Measurements from ENCODE around the gene MAP4K3. TPM values are rescaled to one million over a fixed set of nuclear protein-coding genes. Genes with fewer than 3 reads are reported as not detected.

MAP4K3 gene
- total and polyA plus RNA-seq, 2 of the 4 experiments (the other 2 are of a cell fraction) = 13.2 to 32.6 TPM

GRCh38 chr2:39289609-39290008, 147.5 kb downstream of the MAP4K3 start:
- H3K27me3 ChIP-seq (ENCODE audit: control insufficient read depth, insufficient read depth, low read length) = no peaks in the 10 kb centered on the region
- peaks cover 38% of the 10 kb centered on the region for H3K36me3 ChIP-seq (ENCODE audit: control insufficient read depth, insufficient read depth, low read length)
- CTCF ChIA-PET = interaction anchor here (0.7 kb wide), 1 partner anchor 178 kb away, joined by 3 read pairs; no protein-coding TSS in a partner anchor
- H3K56ac ChIP-seq (ENCODE audit: extremely low read depth, insufficient read depth, low read length) = no peak overlapping the region
- H3K4ac ChIP-seq (ENCODE audit: low read depth, low read length) = no peak overlapping the region
- H4K5ac ChIP-seq (ENCODE audit: low read depth, low read length) = no peak overlapping the region
- H4K91ac ChIP-seq (ENCODE audit: insufficient read depth, low read depth, low read length) = no peak overlapping the region
- ATAC-seq (ENCODE audit: low read depth) = no peak
- H2AK5ac ChIP-seq (ENCODE audit: low read depth, low read length) = no peak overlapping the region
- peak; percentile 26 for DNase-seq
- H4K8ac ChIP-seq (ENCODE audit: low read depth in 2 of 2, low read length in 2 of 2) = no peak overlapping the region
- POLR2A ChIA-PET (ENCODE audit: unreplicated experiment) = no interaction called here
- no peak overlapping the region for H3K23ac ChIP-seq (ENCODE audit: low read depth, low read length)
- in situ Hi-C loops (cut with MboI; ENCODE audit: low sequenced_read_pairs) = no loop called here
- BruUV-seq (replicated peaks) = no TSS peak
- H4K20me1 ChIP-seq (ENCODE audit: insufficient read depth, low read length) = no peaks in the 10 kb centered on the region
- no peak overlapping the region for H3K14ac ChIP-seq (replicated peaks; ENCODE audit: low read depth, low read length)
- intact Hi-C loops (cut with micrococcal nuclease) = loop anchor here (10.0 kb wide), 1 partner anchor 405 kb away; no protein-coding TSS in a partner anchor
- H3K4me1 ChIP-seq (ENCODE audit: control insufficient read depth, insufficient read depth, low read length) = 0 out of 2 replicates have a peak, but pooled peaks cover 2% of the 10 kb centered on the region
- no peak overlapping the region for H3K27ac ChIP-seq (ENCODE audit: insufficient read depth, low read length)
- H3K4me3 ChIP-seq (ENCODE audit: insufficient read depth, low read depth, low read length) = no peak overlapping the region
- H3K79me1 ChIP-seq (ENCODE audit: low read depth in 1 of 2, low read length in 2 of 2) = peaks cover 8 to 14% of the 10 kb centered on the region in 2 experiments; a peak in 2 of 4 replicates
- no peak overlapping the region for H3K18ac ChIP-seq (ENCODE audit: low read depth, low read length)
- H2BK20ac ChIP-seq (ENCODE audit: low read depth, low read length) = no peak overlapping the region
- no peak overlapping the region for H3K4me2 ChIP-seq (ENCODE audit: low read depth, low read length)
- no peak overlapping the region for H2BK15ac ChIP-seq (ENCODE audit: low read depth, low read length)
- TF ChIP-seq BHLHE40 (IDR thresholded peaks at IDR 0.05; ENCODE audit: low read depth, low read length) (peak; percentile 42; the same call in 1 of the 2 replicates), CHD1 (IDR thresholded peaks at IDR 0.05; ENCODE audit: low read depth, low read length) (no peak)
- no peak overlapping the region for H2AK9ac ChIP-seq (replicated peaks; ENCODE audit: low read depth, low read length, poor library complexity)
- dilution Hi-C loops (cut with HindIII; ENCODE audit: low sequenced_read_pairs, unreplicated experiment) = no loop called here
- H2BK120ac ChIP-seq (ENCODE audit: low read depth, low read length) = no peak overlapping the region
- no peak overlapping the region for H2AFZ ChIP-seq (replicated peaks; ENCODE audit: low read length, poor library complexity)
- H2BK5ac ChIP-seq (ENCODE audit: low read depth, low read length, poor library complexity, severe bottlenecking) = no peak overlapping the region
- H3K9me1 ChIP-seq (ENCODE audit: insufficient read depth, low read length) = peaks cover 6% of the 10 kb centered on the region; the same call in 1 of the 2 replicates
- no peak overlapping the region for H3K9ac ChIP-seq (ENCODE audit: low read depth, low read length)
- no peaks in the 10 kb centered on the region for H3K9me3 ChIP-seq (ENCODE audit: control insufficient read depth, insufficient read depth, low read length)

Data from IMR-90 (cell line).